SK-N-SH (cell line): ENCODE data around the gene SRGN. TPM values are rescaled to one million over a fixed set of nuclear protein-coding genes. Genes with fewer than 3 reads are reported as not detected.

ENCODE experiments used
- CTCF ChIA-PET: fragments of 300-600, 350-600 bp; formaldehyde crosslinking; extraction: SDS; loops from one replicate; lab custom pipeline; 2021; lab: Yijun Ruan, JAX
- POLR2A ChIA-PET: fragments of 350-600 bp; sonication (Branson Sonifier 250); formaldehyde crosslinking; extraction: SDS; loops from one replicate; lab custom pipeline; 2020; ENCODE audit warnings: antibody characterized with exemption, inconsistent platforms; lab: Yijun Ruan, JAX
- DNase-seq: peaks from one replicate; pipeline ENCODE4 v3.0.0; 2012
- H2AFZ ChIP-seq: fragments of 200-600 bp; sonication (generic); 2 replicates; pipeline ENCODE4 v1.8.1; 2016; ENCODE audit warnings: antibody characterized with exemption, mild to moderate bottlenecking, low read depth
- H3F3A ChIP-seq: fragments of 200-600 bp; sonication (generic); replicated peaks from 2 replicates; pipeline ENCODE3; 2016; ENCODE audit warnings: antibody characterized with exemption, mild to moderate bottlenecking; ENCODE audit not compliant: insufficient read depth
- H3K27ac ChIP-seq, 2 experiments: fragments of 200-500 bp in 1 of 2; fragments of 200-600 bp in 1 of 2; sonication (Bioruptor generic) in 1 of 2; sonication (generic), shearing (Covaris generic) in 1 of 2; 2 replicates each; pipeline versions ENCODE4 v1.5.1 to v1.6.1; 2014 to 2016; ENCODE audit warnings: low read depth in 2 of 2, inconsistent platforms in 1 of 2, low read length in 1 of 2, mild to moderate bottlenecking in 1 of 2, mixed read lengths in 1 of 2
- H3K27me3 ChIP-seq: fragments of 200-600 bp; sonication (generic), shearing (Covaris generic); 2 replicates; pipeline ENCODE4 v1.6.1; 2016; ENCODE audit warnings: mixed run types; ENCODE audit not compliant: insufficient read depth
- H3K36me3 ChIP-seq, 2 experiments: fragments of 200-500 bp in 1 of 2; fragments of 200-600 bp in 1 of 2; sonication (Bioruptor generic) in 1 of 2; sonication (generic) in 1 of 2; replicated peaks in 1 of 2; 2 replicates each; pipeline versions ENCODE3 to v1.5.1; 2014 to 2016; ENCODE audit warnings: low read length in 1 of 2, mild to moderate bottlenecking in 1 of 2; ENCODE audit not compliant: insufficient read depth in 2 of 2, control insufficient read depth in 1 of 2
- H3K4me1 ChIP-seq, 2 experiments: fragments of 200-500 bp in 1 of 2; fragments of 200-600 bp in 1 of 2; sonication (Bioruptor generic) in 1 of 2; sonication (generic), shearing (Covaris generic) in 1 of 2; 2 replicates each; pipeline versions ENCODE4 v1.5.1 to v1.6.1; 2014 to 2016; ENCODE audit warnings: low read depth in 1 of 2, low read length in 1 of 2, mixed run types in 1 of 2; ENCODE audit not compliant: insufficient read depth in 2 of 2, control insufficient read depth in 1 of 2
- H3K4me2 ChIP-seq: fragments of 200-600 bp; sonication (generic), shearing (Covaris generic); 2 replicates; pipeline ENCODE4 v1.6.1; 2017; ENCODE audit warnings: mixed run types
- H3K4me3 ChIP-seq, 2 experiments: fragments of 200-500 bp in 1 of 2; fragments of 200-600 bp in 1 of 2; sonication (Bioruptor generic) in 1 of 2; sonication (generic), shearing (Covaris generic) in 1 of 2; 2 replicates each; pipeline versions ENCODE4 v1.5.1 to v1.8.1; 2014 to 2016; ENCODE audit warnings: low read depth in 2 of 2, inconsistent platforms in 1 of 2, low read length in 1 of 2, mild to moderate bottlenecking in 1 of 2, mixed read lengths in 1 of 2, moderate library complexity in 1 of 2
- H3K79me2 ChIP-seq: fragments of 200-600 bp; sonication (generic); 2 replicates; pipeline ENCODE4 v1.8.1; 2017; ENCODE audit warnings: mild to moderate bottlenecking; ENCODE audit not compliant: insufficient read depth
- H3K9ac ChIP-seq: fragments of 200-600 bp; sonication (generic); 2 replicates; pipeline ENCODE4 v1.6.1; 2017; ENCODE audit warnings: mixed run types
- H3K9me2 ChIP-seq: fragments of 200-600 bp; sonication (generic); 2 replicates; pipeline ENCODE4 v1.6.1; 2017; ENCODE audit warnings: mixed run types
- H3K9me3 ChIP-seq: fragments of 200-600 bp; sonication (generic); 2 replicates; pipeline ENCODE4 v1.6.1; 2017; ENCODE audit warnings: mixed run types, mild to moderate bottlenecking, moderate library complexity
- H4K20me1 ChIP-seq: fragments of 200-600 bp; sonication (generic); 2 replicates; pipeline ENCODE4 v1.6.1; 2017; ENCODE audit warnings: mild to moderate bottlenecking, mixed run types; ENCODE audit not compliant: insufficient read depth
- FOSL2 ChIP-seq: IDR thresholded peaks from 2 replicates; pipeline ENCODE4 v1.4.0; 2012; ENCODE audit warnings: low read depth, mild to moderate bottlenecking, moderate library complexity, borderline replicate concordance
- GABPA ChIP-seq: IDR thresholded peaks from 2 replicates; pipeline ENCODE4 v1.4.0; 2012; ENCODE audit warnings: low read depth, mild to moderate bottlenecking
- GATA2 ChIP-seq: sonication (generic); formaldehyde crosslinking; IDR thresholded peaks from 2 replicates; pipeline ENCODE4 v1.5.0; 2020; ENCODE audit warnings: mild to moderate bottlenecking, missing genetic modification reagents
- MAX ChIP-seq: IDR thresholded peaks from 2 replicates; pipeline ENCODE4 v1.4.0; 2012; ENCODE audit warnings: low read depth
- MEF2A ChIP-seq: IDR thresholded peaks from 2 replicates; pipeline ENCODE4 v1.4.0; 2012; ENCODE audit warnings: low read depth, borderline replicate concordance
- MXI1 ChIP-seq: IDR thresholded peaks from 2 replicates; pipeline ENCODE4 v1.6.1; 2012; ENCODE audit warnings: mild to moderate bottlenecking, low read depth, low read length, improper control_type of control experiment
- NRF1 ChIP-seq: IDR thresholded peaks from 2 replicates; pipeline ENCODE4 v1.6.1; 2012; ENCODE audit warnings: low read depth, mild to moderate bottlenecking, low read length
- POLR2AphosphoS5 ChIP-seq: IDR thresholded peaks from 2 replicates; pipeline ENCODE4 v1.6.1; 2012; ENCODE audit warnings: low read depth, low read length
- RAD21 ChIP-seq: IDR thresholded peaks from 2 replicates; pipeline ENCODE4 v1.6.1; 2012; ENCODE audit warnings: mild to moderate bottlenecking, low read length
- RXRA ChIP-seq: IDR thresholded peaks from 2 replicates; pipeline ENCODE4 v1.4.0; 2012; ENCODE audit warnings: low read depth, mild to moderate bottlenecking, borderline replicate concordance
- SMC3 ChIP-seq: IDR thresholded peaks from 2 replicates; pipeline ENCODE4 v1.6.1; 2012; ENCODE audit warnings: low read depth, low read length, improper control_type of control experiment
- TCF12 ChIP-seq: IDR thresholded peaks from 2 replicates; pipeline ENCODE4 v1.4.0; 2012
- USF1 ChIP-seq: IDR thresholded peaks from 2 replicates; pipeline ENCODE4 v1.4.0; 2012; ENCODE audit warnings: low read depth, borderline replicate concordance
- WGBS: methylation state at CpG from one replicate; pipeline ENCODE4 v1.1.6; 2017; ENCODE audit warnings: low lambda C conversion rate; 5-methylcytosine and 5-hydroxymethylcytosine counted together
- polyA plus RNA-seq, 3 experiments: library from polyadenylated mRNA; depleted of rRNA; stranded (reverse); fragments of >200 nt; gene quantifications; 2 replicates each; pipeline ENCODE4 v1.2.3, GENCODE V29; 2012

SRGN gene
- polyA plus RNA-seq, 1 of the 3 experiments (the other 2 are of a cell fraction): 0.10 TPM

GRCh38 chr10:69051710-69052487, 36.0 kb upstream of the SRGN start:
- H3K27me3 ChIP-seq: no peaks in the 10 kb centered on the region
- H3K79me2 ChIP-seq: no peaks in the 10 kb centered on the region
- no peak for TF ChIP-seq RXRA
- TF ChIP-seq MXI1: no peak
- no peak for TF ChIP-seq POLR2AphosphoS5
- no peak for TF ChIP-seq MEF2A
- no peak for TF ChIP-seq NRF1
- no peak for TF ChIP-seq GATA2 (CRISPR knock-in tag)
- no peak for TF ChIP-seq MAX
- no peak for TF ChIP-seq TCF12
- ChIA-PET POLR2A (no interaction called here), CTCF (no interaction called here)
- H4K20me1 ChIP-seq: no peaks in the 10 kb centered on the region
- 71% methylated on average over 9 of the region's 10 CpGs for WGBS
- H3F3A ChIP-seq: no peaks in the 10 kb centered on the region
- H3K4me2 ChIP-seq: no peak overlapping the region
- H3K9me3 ChIP-seq: no peaks in the 10 kb centered on the region
- H3K4me3 ChIP-seq: no peak overlapping the region
- no peaks in the 10 kb centered on the region for H3K36me3 ChIP-seq
- H3K9me2 ChIP-seq: no peaks in the 10 kb centered on the region
- H2AFZ ChIP-seq: no peak overlapping the region
- no peak for DNase-seq
- H3K9ac ChIP-seq: no peak overlapping the region
- H3K27ac ChIP-seq: no peak overlapping the region
- no peaks in the 10 kb centered on the region for H3K4me1 ChIP-seq

- no peak overlapping the region for H3K4me2 ChIP-seq
- H3K79me2 ChIP-seq: no peaks in the 10 kb centered on the region
- no peaks in the 10 kb centered on the region for H3K9me2 ChIP-seq
- CTCF ChIA-PET: interaction anchor here (0.6 kb wide), 1 partner anchor 25 kb away, joined by 3 read pairs; no protein-coding TSS in a partner anchor
- H3K9ac ChIP-seq: no peak overlapping the region
- no peak for DNase-seq
- no peak for TF ChIP-seq POLR2AphosphoS5
- TF ChIP-seq RAD21: no peak
- TF ChIP-seq USF1: no peak
- TF ChIP-seq SMC3: no peak
- TF ChIP-seq FOSL2: no peak
- no peak for TF ChIP-seq GABPA
- H3K4me3 ChIP-seq: no peak overlapping the region
- no peak overlapping the region for H2AFZ ChIP-seq
- no peak overlapping the region for H3K27ac ChIP-seq
- H3K4me1 ChIP-seq: no peaks in the 10 kb centered on the region
- no peaks in the 10 kb centered on the region for H3K27me3 ChIP-seq
- POLR2A ChIA-PET: no interaction called here
- WGBS: 54% methylated on average over 6 of the region's 6 CpGs
- no peaks in the 10 kb centered on the region for H4K20me1 ChIP-seq
- no peaks in the 10 kb centered on the region for H3K9me3 ChIP-seq
- no peaks in the 10 kb centered on the region for H3K36me3 ChIP-seq
- no peaks in the 10 kb centered on the region for H3F3A ChIP-seq
Observed at GRCh38 chr10:69052736-69053135, 35.2 kb upstream of the SRGN start.
